Measurements from ENCODE around the gene ESYT2. TPM values are rescaled to one million over a fixed set of nuclear protein-coding genes. Genes with fewer than 3 reads are reported as not detected.

The ESYT2 gene
- total and polyA plus RNA-seq, 9 of the 15 experiments (the other 6 are each of a cell fraction or from before 2014, with no cell fraction given) = 5.8 to 86.9 (median 64.7) TPM

- TF ChIP-seq CAMTA2 (CRISPR knock-in tag; conservative IDR thresholded peaks at IDR 0.05) = no peak
- no peak for TF ChIP-seq HDAC6 (IDR thresholded peaks at IDR 0.05; ENCODE audit: low read depth, low read length)
- TF ChIP-seq ELF4 (CRISPR knock-in tag; IDR thresholded peaks at IDR 0.05) = peak; percentile 52; the same call in 1 of the 2 replicates
- peak; percentile 24 for TF ChIP-seq SMAD1 (IDR thresholded peaks at IDR 0.05; ENCODE audit: low read depth, low read length, partially characterized antibody)
- TF ChIP-seq ZNF134 (CRISPR knock-in tag; conservative IDR thresholded peaks at IDR 0.05) = peak; percentile 48; the same call in 1 of the 2 replicates
- no peak for TF ChIP-seq ZNF507 (tag; conservative IDR thresholded peaks at IDR 0.05)
- TF ChIP-seq POLR2A (conservative IDR thresholded peaks at IDR 0.05) = peak; percentile 96
- TF ChIP-seq ZKSCAN3 (CRISPR knock-in tag; IDR thresholded peaks at IDR 0.05) = no peak
- peak; percentile 88 for TF ChIP-seq RBBP5 (IDR thresholded peaks at IDR 0.05; ENCODE audit: borderline replicate concordance, insufficient read depth, low read length, poor library complexity, severe bottlenecking)
- TF ChIP-seq MEIS2 (IDR thresholded peaks at IDR 0.05; ENCODE audit: partially characterized antibody) = peak; percentile 31
- no peak; the same call in 1 of the 2 replicates for TF ChIP-seq ATF3 (IDR thresholded peaks at IDR 0.05)
- TF ChIP-seq ATF3 (CRISPR knock-in tag; conservative IDR thresholded peaks at IDR 0.05) = peak; percentile 76
- no peak for TF ChIP-seq FOXP1 (CRISPR knock-in tag; IDR thresholded peaks at IDR 0.05)
- no peak for TF ChIP-seq DNMT1 (IDR thresholded peaks at IDR 0.05)
- TF ChIP-seq SNIP1 (IDR thresholded peaks at IDR 0.05; ENCODE audit: low read depth) = no peak
- TF ChIP-seq ZNF140 (CRISPR knock-in tag; IDR thresholded peaks at IDR 0.05) = no peak
- peak; percentile 25; the same call in 1 of the 2 replicates for TF ChIP-seq ZBED1 (IDR thresholded peaks at IDR 0.05)
- no peak for TF ChIP-seq ZNF121 (CRISPR knock-in tag; conservative IDR thresholded peaks at IDR 0.05)
- no peak for TF ChIP-seq NCOA1 (IDR thresholded peaks at IDR 0.05; ENCODE audit: low read depth)
- no peak for TF ChIP-seq TRIM25 (IDR thresholded peaks at IDR 0.05; ENCODE audit: borderline replicate concordance)
- TF ChIP-seq NCOA6 (IDR thresholded peaks at IDR 0.05) = no peak
- TF ChIP-seq RBM22 (IDR thresholded peaks at IDR 0.05; ENCODE audit: low read depth, low read length, poor library complexity, severe bottlenecking) = peak; percentile 83
- TF ChIP-seq YY1 (IDR thresholded peaks at IDR 0.05; ENCODE audit: borderline replicate concordance in 1 of 3, control insufficient read depth in 1 of 3, extremely low read depth in 1 of 3, insufficient read depth in 3 of 3, insufficient read length in 1 of 3, insufficient replicate concordance in 2 of 3, low read depth in 1 of 3, low read length in 2 of 3) = peak in 2 of 3 experiments; percentile 58 to 73
- TF ChIP-seq ARHGAP35 (IDR thresholded peaks at IDR 0.05; ENCODE audit: partially characterized antibody) = peak; percentile 72
- TF ChIP-seq ZC3H8 (IDR thresholded peaks at IDR 0.05) = no peak
- peak; percentile 81 for TF ChIP-seq SIN3B (IDR thresholded peaks at IDR 0.05; ENCODE audit: low read depth)
- peak; percentile 95 for TF ChIP-seq POLR2B (IDR thresholded peaks at IDR 0.05; ENCODE audit: low read depth, partially characterized antibody)
- 0 out of 2 replicates have a peak, but pooled peaks have one; percentile 63 for TF ChIP-seq NR2C2 (CRISPR knock-in tag; IDR thresholded peaks at IDR 0.05)
- peak; percentile 67 for TF ChIP-seq NR2C2 (tag; IDR thresholded peaks at IDR 0.05)
- peak; percentile 100 for TF ChIP-seq E2F3 (CRISPR knock-in tag; IDR thresholded peaks at IDR 0.05)
Observed at GRCh38 chr7:158704524-158705233, 124.6 kb downstream of the ESYT2 start, which contains the start of gene NCAPG2 (continued).

All from K562 (cell line).